AG09319 (cell line): ENCODE data around the gene DNAJC13.
"Not testable (repeated sequence)": the region's sequence is repeated elsewhere in the genome, so short reads cannot be mapped to it uniquely, and the experiment has no call there.

Experiments used
- DNase-seq: peaks from one replicate; pipeline ENCODE4 v3.0.0-alpha.2; 2010; ENCODE audit warnings: low read depth; ENCODE audit errors: extremely low read depth
- TF ChIP-seq, protein P1 (sequence below): IDR thresholded peaks from 2 replicates; pipeline ENCODE4 v1.5.1; 2011; ENCODE audit warnings: low read depth, mild to moderate bottlenecking, inconsistent platforms, low read length, moderate library complexity

The DNAJC13 gene, protein sequence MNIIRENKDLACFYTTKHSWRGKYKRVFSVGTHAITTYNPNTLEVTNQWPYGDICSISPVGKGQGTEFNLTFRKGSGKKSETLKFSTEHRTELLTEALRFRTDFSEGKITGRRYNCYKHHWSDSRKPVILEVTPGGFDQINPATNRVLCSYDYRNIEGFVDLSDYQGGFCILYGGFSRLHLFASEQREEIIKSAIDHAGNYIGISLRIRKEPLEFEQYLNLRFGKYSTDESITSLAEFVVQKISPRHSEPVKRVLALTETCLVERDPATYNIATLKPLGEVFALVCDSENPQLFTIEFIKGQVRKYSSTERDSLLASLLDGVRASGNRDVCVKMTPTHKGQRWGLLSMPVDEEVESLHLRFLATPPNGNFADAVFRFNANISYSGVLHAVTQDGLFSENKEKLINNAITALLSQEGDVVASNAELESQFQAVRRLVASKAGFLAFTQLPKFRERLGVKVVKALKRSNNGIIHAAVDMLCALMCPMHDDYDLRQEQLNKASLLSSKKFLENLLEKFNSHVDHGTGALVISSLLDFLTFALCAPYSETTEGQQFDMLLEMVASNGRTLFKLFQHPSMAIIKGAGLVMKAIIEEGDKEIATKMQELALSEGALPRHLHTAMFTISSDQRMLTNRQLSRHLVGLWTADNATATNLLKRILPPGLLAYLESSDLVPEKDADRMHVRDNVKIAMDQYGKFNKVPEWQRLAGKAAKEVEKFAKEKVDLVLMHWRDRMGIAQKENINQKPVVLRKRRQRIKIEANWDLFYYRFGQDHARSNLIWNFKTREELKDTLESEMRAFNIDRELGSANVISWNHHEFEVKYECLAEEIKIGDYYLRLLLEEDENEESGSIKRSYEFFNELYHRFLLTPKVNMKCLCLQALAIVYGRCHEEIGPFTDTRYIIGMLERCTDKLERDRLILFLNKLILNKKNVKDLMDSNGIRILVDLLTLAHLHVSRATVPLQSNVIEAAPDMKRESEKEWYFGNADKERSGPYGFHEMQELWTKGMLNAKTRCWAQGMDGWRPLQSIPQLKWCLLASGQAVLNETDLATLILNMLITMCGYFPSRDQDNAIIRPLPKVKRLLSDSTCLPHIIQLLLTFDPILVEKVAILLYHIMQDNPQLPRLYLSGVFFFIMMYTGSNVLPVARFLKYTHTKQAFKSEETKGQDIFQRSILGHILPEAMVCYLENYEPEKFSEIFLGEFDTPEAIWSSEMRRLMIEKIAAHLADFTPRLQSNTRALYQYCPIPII (N-terminal part only)

DNA sequence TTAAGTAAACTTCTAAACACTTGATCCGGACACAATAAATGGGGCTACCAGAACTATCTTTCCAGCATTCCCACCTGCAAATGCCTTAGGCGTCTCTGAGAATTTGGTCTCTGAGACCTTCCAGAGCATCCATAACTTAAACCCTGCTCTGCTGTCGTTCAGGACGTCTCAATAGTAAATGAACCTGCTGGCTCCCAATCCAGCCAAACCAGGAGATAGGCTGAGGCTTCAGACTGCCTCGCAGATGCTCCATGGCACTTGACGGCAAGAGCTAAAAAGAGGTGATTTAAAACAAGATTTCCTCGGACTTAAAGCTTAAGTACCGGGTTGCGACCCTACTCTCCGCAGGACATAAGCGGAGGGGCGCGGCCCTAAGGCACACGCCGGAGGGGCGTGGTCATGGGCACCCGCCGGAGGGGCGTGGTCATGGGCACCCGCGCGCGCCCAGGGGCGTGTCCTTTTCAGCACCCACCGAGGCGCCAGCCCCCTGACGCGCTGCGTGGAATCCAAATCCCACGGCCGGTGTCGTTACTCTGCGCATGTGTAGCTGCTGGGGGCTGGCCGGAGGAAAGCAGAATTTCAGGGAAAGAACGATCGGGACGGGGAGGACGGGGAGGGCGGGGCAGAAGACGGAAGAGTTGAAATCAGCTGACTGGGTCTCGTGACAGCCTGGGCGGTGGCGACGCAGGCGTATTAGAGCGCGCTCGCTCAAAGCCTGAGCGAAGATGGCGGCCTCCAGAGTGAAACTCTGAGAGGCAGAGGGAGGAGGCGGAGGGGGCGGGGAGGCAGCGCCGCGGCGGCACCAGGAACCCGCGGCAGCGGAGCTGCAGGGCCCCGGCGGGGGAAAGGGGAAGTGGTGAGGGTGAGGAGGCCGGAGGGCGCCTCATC lies at the start of gene DNAJC13:
Gene DNAJC13 (plus strand): TSS at position 696 of the 888 bp plus-strand sequence. CDS start 17,049 bp downstream, outside the sequence.
- TF ChIP-seq, protein P1, sequence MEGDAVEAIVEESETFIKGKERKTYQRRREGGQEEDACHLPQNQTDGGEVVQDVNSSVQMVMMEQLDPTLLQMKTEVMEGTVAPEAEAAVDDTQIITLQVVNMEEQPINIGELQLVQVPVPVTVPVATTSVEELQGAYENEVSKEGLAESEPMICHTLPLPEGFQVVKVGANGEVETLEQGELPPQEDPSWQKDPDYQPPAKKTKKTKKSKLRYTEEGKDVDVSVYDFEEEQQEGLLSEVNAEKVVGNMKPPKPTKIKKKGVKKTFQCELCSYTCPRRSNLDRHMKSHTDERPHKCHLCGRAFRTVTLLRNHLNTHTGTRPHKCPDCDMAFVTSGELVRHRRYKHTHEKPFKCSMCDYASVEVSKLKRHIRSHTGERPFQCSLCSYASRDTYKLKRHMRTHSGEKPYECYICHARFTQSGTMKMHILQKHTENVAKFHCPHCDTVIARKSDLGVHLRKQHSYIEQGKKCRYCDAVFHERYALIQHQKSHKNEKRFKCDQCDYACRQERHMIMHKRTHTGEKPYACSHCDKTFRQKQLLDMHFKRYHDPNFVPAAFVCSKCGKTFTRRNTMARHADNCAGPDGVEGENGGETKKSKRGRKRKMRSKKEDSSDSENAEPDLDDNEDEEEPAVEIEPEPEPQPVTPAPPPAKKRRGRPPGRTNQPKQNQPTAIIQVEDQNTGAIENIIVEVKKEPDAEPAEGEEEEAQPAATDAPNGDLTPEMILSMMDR = no peak
- peak; percentile 86 for DNase-seq

DNA sequence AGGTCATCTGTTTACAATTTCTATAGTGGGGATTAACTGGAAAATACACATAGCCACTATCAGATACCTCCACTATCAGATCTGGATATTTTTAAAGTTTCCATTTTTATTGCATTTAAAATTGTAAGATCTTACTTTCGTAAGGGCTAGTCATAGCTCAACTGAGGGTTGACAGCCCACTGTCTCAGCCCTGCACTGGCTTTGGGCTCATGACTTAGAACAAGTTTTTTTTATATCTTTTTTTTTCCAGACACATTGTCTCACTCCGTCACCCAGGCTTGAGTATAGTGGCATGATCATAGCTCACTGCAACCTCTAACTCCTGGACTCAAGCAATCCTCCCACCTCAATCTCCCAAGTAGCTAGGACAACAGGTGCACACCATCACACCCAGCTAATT lies 48.8 kb upstream of the DNAJC13 start:
- TF ChIP-seq, protein P1 = no peak
- DNase-seq = no peak

DNA sequence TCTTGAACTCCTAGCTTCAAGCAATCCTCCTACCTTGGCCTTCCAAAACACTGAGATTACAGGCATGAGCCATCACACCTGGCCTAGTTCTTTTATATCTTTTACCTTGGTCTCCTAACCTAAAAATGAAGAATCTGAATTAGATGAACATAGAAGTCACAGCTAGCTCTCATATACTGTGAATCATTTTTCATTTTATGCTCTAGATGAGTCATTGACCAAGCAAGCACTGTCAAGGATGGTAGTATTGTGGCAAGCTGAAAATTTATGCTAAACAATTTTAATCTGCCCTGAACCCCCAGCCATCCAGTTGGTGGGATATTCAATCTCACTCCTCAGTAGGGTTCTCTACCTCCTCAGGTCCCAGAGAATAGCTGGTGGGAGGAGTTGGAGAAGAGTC lies 48.3 kb upstream of the DNAJC13 start:
- DNase-seq = no peak
- TF ChIP-seq, protein P1 = no peak

DNA sequence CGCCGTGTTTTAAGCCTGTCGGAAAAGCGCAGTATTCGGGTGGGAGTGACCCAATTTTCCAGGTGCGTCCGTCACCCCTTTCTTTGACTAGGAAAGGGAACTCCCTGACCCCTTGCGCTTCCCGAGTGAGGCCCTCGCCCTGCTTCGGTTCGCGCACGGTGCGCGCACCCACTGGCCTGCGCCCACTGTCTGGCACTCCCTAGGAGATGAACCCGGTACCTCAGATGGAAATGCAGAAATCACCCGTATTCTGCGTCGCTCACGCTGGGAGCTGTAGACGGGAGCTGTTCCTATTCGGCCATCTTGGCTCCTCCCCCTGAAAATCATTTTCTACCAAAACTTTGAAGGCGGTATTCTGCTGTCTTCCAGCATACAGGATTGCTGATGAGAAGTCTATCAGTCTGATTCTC lies 40.4 kb upstream of the DNAJC13 start:
- not testable (repeated sequence) for DNase-seq

DNA sequence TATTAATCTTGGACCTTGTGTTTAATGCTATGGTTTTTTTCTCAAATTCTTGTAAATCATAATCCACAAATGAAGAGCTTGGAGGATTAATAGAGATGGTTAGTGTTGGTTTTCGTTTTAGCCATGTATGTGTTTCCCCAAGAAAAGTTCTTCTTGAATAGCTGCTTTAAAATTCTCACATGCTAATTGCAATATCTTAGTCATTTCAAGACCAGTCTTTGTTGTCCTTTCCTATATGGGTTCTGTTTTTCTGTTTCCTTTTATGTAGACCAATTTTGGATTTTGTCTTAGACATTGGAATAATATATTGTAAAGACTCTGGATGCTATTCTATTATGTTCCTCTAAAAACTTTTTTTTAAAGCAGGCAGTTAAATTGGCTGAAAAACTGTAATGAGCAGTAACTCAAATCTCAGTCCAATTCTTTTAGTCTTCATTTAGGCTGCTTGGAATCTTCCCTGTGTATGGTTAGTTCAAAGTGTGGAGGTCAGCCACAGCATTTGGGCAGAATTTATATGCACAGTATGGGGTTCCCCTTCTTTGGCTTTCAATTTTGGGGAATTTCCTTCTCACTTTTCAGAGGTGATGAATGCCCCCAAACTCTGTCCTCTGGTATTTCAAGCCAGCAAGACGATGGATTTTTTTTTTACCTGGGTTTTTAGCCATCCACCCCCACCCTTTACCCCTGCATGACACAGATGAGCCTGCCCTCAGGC lies 39.1 kb upstream of the DNAJC13 start:
- TF ChIP-seq, protein P1 = no peak
- DNase-seq = no peak

DNA sequence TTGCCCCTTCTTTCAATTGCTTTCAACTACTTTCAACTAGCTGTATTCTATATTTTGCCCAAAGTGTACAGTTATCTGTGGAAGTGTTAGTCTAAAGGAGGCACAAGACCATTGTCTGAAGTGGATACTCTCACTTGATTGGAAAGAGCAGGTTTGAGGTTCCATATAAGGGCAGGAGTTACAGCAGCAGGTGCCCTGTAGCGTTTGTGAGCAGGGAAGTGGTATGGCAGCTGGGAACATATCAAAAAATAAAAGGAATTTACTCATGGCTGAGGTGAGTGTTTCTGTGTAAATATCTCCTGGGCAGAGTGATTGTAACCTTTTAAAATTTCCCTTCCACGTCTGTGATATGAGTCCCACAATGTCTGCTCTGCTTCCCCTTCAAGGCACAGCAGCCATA lies 38.5 kb upstream of the DNAJC13 start:
- no peak for DNase-seq
- TF ChIP-seq, protein P1 = no peak
